Common myeloid progenitor, CD34-positive (primary cell): ENCODE measurements around the gene TNFRSF18.

Experiments
- CTCF ChIA-PET: fragments of 350-600 bp; sonication (Branson Sonifier 250); formaldehyde crosslinking; loops from one replicate; lab custom pipeline; 2021; ENCODE audit warnings: antibody characterized with exemption; lab: Charles Lee
- POLR2A ChIA-PET: fragments of 350-600 bp; sonication (Branson Sonifier 250); formaldehyde crosslinking; loops from one replicate; lab custom pipeline; 2021; ENCODE audit warnings: antibody characterized with exemption; lab: Charles Lee
- DNase-seq, 3 donors: peaks; one replicate each; pipeline versions ENCODE4 v3.0.0 to v3.0.0-alpha.2; 2013
- H3K27ac ChIP-seq, 2 experiments: 1 replicate in 1 of 2; 2 replicates in 1 of 2; pipeline ENCODE4 v1.7.0; 2013; ENCODE audit warnings: inconsistent platforms in 2 of 2, low read length in 2 of 2, mild to moderate bottlenecking in 2 of 2, low read depth in 1 of 2, moderate library complexity in 1 of 2; ENCODE audit not compliant: severe bottlenecking in 2 of 2, insufficient read depth in 1 of 2, poor library complexity in 1 of 2
- H3K27me3 ChIP-seq, 5 experiments: replicated peaks in 2 of 5; 1 replicate in 3 of 5; 2 replicates in 2 of 5; pipeline versions ENCODE4 v1.6.1 to v1.7.0; 2013; ENCODE audit warnings: low read length in 4 of 5, mild to moderate bottlenecking in 2 of 5, moderate library complexity in 2 of 5, inconsistent platforms in 1 of 5; ENCODE audit not compliant: insufficient read depth in 5 of 5, control insufficient read depth in 4 of 5
- H3K36me3 ChIP-seq, 4 experiments: 1 replicate in 2 of 4; 2 replicates in 2 of 4; pipeline versions ENCODE4 v1.6.1 to v1.7.0; 2013; ENCODE audit warnings: low read length in 3 of 4, control low read depth in 1 of 4, mild to moderate bottlenecking in 1 of 4; ENCODE audit not compliant: control insufficient read depth in 4 of 4, insufficient read depth in 4 of 4
- H3K4me1 ChIP-seq, 4 experiments: 1 replicate in 3 of 4; 2 replicates in 1 of 4; pipeline versions ENCODE4 v1.6.1 to v1.7.1; 2013; ENCODE audit warnings: low read length in 3 of 4, mild to moderate bottlenecking in 3 of 4, control low read depth in 1 of 4, inconsistent platforms in 1 of 4, moderate library complexity in 1 of 4; ENCODE audit not compliant: control insufficient read depth in 4 of 4, insufficient read depth in 4 of 4; ENCODE audit errors: control extremely low read depth in 1 of 4
- H3K4me3 ChIP-seq, 7 experiments: 1 replicate in 4 of 7; 2 replicates in 3 of 7; pipeline versions ENCODE4 v1.5.1 to v1.7.0; 2013; ENCODE audit warnings: mild to moderate bottlenecking in 7 of 7, low read length in 6 of 7, moderate library complexity in 6 of 7, inconsistent platforms in 2 of 7, low read depth in 2 of 7, control low read depth in 1 of 7; ENCODE audit not compliant: insufficient read depth in 4 of 7, control insufficient read depth in 1 of 7; ENCODE audit errors: extremely low read depth in 1 of 7
- H3K9me3 ChIP-seq, 5 experiments: 1 replicate in 4 of 5; 2 replicates in 1 of 5; pipeline versions ENCODE4 v1.6.1 to v1.7.1; 2013; ENCODE audit warnings: low read length in 4 of 5, mild to moderate bottlenecking in 2 of 5, inconsistent platforms in 1 of 5, low read depth in 1 of 5, moderate library complexity in 1 of 5; ENCODE audit not compliant: control insufficient read depth in 4 of 5, insufficient read depth in 2 of 5; ENCODE audit errors: control extremely low read depth in 1 of 5
- WGBS: methylation state at CpG from one replicate; pipeline ENCODE4 v1.1.5; 2013; ENCODE audit not compliant: insufficient coverage; 5-methylcytosine and 5-hydroxymethylcytosine counted together

The TNFRSF18 gene

GRCh38 chr1:1181129-1181937, 25.1 kb downstream of the TNFRSF18 start:
- Histone ChIP-seq H3K27ac (no peak overlapping the region), H3K4me3 (no peak overlapping the region), H3K9me3 (no peaks in the 10 kb centered on the region), H3K36me3 (no peaks in the 10 kb centered on the region), H3K27me3 (peaks cover 0 to 10% (median 2%) of the 10 kb centered on the region in 5 experiments), H3K4me1 (peaks cover 0 to 34% (median 22%) of the 10 kb centered on the region in 4 experiments)
- 95% methylated on average over 23 of the region's 26 CpGs for WGBS
- ChIA-PET POLR2A (no interaction called here), CTCF (interaction anchor here (1.1 kb wide), 1 partner anchor 59 kb away, joined by 4 read pairs; no protein-coding TSS in a partner anchor)
- DNase-seq = no peak

GRCh38 chr1:1179983-1180861, 26.2 kb downstream of the TNFRSF18 start:
- CTCF ChIA-PET = interaction anchor here (2.1 kb wide), 1 partner anchor 58 kb away, joined by 7 read pairs; no protein-coding TSS in a partner anchor
- Histone ChIP-seq H3K27ac (no peak overlapping the region), H3K4me1 (peaks cover 0 to 31% (median 22%) of the 10 kb centered on the region in 4 experiments), H3K9me3 (peaks cover 0 to 3% (median 0%) of the 10 kb centered on the region in 5 experiments), H3K27me3 (peaks cover 0 to 21% (median 2%) of the 10 kb centered on the region in 5 experiments), H3K4me3 (no peak overlapping the region), H3K36me3 (no peaks in the 10 kb centered on the region)
- DNase-seq = no peak
- POLR2A ChIA-PET = no interaction called here
- 94% methylated on average over 46 of the region's 51 CpGs for WGBS

GRCh38 chr1:1179346-1179982, 26.9 kb downstream of the TNFRSF18 start:
- Histone ChIP-seq H3K4me3 (no peak overlapping the region), H3K9me3 (peaks cover 0 to 3% (median 0%) of the 10 kb centered on the region in 5 experiments), H3K36me3 (no peaks in the 10 kb centered on the region), H3K27me3 (peaks cover 0 to 25% (median 2%) of the 10 kb centered on the region in 5 experiments), H3K27ac (no peak overlapping the region), H3K4me1 (peaks cover 0 to 29% (median 22%) of the 10 kb centered on the region in 4 experiments)
- ChIA-PET POLR2A (no interaction called here), CTCF (interaction anchor here (1.0 to 2.1 kb wide), 2 partner anchors 26 to 57 kb away, joined by 3 to 7 read pairs; no protein-coding TSS in a partner anchor)
- no peak for DNase-seq
- WGBS = 86% methylated on average over 15 of the region's 25 CpGs

- Histone ChIP-seq H3K9me3 (peaks cover 0 to 3% (median 0%) of the 10 kb centered on the region in 5 experiments), H3K4me3 (no peak overlapping the region), H3K27ac (no peak overlapping the region), H3K27me3 (peaks cover 0 to 31% (median 5%) of the 10 kb centered on the region in 5 experiments), H3K36me3 (no peaks in the 10 kb centered on the region), H3K4me1 (peaks cover 0 to 30% (median 26%) of the 10 kb centered on the region in 4 experiments)
- DNase-seq = no peak
- ChIA-PET POLR2A (no interaction called here), CTCF (interaction anchor here (1.0 to 2.1 kb wide), 2 partner anchors 27 to 56 kb away, joined by 3 to 7 read pairs; no protein-coding TSS in a partner anchor)
- 96% methylated on average over 25 of the region's 32 CpGs for WGBS
Measured at GRCh38 chr1:1178794-1179331, 27.5 kb downstream of the TNFRSF18 start.

GRCh38 chr1:1177452-1178206, 28.8 kb downstream of the TNFRSF18 start:
- POLR2A ChIA-PET = no interaction called here
- WGBS = 94% methylated on average over 19 of the region's 21 CpGs
- Histone ChIP-seq H3K27me3 (peaks cover 0 to 42% (median 6%) of the 10 kb centered on the region in 5 experiments), H3K4me3 (no peak overlapping the region), H3K36me3 (no peaks in the 10 kb centered on the region), H3K27ac (no peak overlapping the region), H3K4me1 (peaks cover 0 to 28% (median 23%) of the 10 kb centered on the region in 4 experiments), H3K9me3 (peaks cover 0 to 3% (median 0%) of the 10 kb centered on the region in 5 experiments)
- DNase-seq = no peak
- CTCF ChIA-PET = no interaction called here

- Histone ChIP-seq H3K9me3 (peaks cover 0 to 3% (median 0%) of the 10 kb centered on the region in 5 experiments), H3K27me3 (peaks cover 0 to 42% (median 6%) of the 10 kb centered on the region in 5 experiments), H3K4me1 (peaks cover 0 to 21% (median 18%) of the 10 kb centered on the region in 4 experiments), H3K4me3 (no peak overlapping the region), H3K36me3 (no peaks in the 10 kb centered on the region), H3K27ac (no peak overlapping the region)
- POLR2A ChIA-PET = no interaction called here
- CTCF ChIA-PET = no interaction called here
- WGBS = 100% methylated on average over 4 of the region's 7 CpGs
- DNase-seq = no peak
Measured at GRCh38 chr1:1176931-1177330, 29.5 kb downstream of the TNFRSF18 start.
